NCI-H1436 treated with DMSO at 0.1 percent for 48 hours (cell line): Measurements from ENCODE around the gene TP53RK.

ENCODE experiments used
- DNase-seq: peaks from one replicate; lab custom pipeline; 2025; lab: John Stamatoyannopoulos, UW

Gene TP53RK

DNA sequence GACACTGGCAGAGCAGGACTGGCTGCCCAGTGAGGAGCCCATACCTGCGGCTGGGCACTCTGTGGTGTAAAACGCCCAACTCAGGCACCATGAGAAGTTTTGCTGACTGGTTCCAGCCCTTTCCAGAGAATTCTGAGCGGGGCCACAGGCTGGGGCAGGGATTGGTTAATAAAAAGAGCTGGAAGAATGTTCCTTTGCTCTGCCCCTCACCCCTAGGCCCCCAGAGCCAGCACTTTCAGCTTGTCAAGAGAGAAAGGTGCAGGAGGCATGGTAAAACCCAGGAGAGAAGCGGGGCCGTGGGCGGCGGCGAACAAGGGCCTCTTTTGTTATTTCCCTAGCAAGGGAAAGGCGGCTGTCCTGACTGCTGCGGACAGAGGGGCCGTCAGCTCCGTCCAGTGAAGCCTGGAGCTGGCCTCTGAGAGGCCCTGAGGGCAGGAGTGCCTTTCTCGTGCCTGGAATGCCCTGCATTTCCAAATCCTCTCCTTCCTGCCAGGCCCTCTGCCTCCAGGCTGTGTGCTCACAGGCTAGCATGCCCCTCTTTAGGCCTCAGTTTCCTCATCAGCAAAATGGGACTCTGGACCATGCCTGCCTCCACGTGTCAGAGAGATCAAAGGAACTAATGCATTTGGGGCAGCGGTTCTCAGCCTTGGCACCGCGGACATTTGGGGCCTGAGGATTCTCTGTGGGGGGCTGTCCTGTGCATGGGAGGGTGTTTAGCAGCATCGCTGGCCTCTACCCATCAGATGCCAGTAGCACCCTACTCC is 50.9 kb downstream of the TP53RK start:
- DNase-seq = no peak

DNA sequence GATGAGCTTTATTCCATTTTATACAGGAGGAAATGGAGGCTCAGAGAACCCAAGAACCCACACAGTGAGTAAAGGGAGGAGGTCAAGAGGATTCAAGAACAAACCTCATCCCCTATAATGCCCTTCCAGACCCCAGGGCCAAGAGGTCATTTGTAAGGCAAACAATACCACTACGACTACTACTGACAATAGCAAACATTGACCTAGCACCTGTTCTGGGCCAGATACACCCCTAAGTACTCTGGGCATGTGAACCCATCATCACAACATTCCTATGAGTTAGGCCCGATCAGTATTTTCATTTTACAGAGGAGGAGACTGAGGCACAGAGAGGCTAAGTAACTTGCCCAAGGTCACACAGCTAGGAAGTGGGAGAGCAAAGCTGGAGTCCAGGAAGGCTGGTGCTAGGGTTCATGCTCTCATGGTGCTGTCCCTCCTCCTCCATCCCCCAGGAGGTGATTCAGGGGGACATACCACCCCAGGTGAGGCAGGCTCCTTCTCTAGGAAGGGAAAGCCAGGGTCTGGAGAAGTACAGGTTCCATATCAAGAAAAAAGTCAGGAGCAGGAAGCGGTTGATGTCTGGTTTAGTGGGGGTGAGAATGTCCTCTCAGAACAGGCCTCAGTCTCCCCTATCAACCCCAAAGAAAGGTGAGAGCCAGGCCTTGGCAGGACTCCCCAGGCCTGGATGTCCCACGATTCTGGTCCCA is 51.7 kb downstream of the TP53RK start:
- DNase-seq = no peak

DNA sequence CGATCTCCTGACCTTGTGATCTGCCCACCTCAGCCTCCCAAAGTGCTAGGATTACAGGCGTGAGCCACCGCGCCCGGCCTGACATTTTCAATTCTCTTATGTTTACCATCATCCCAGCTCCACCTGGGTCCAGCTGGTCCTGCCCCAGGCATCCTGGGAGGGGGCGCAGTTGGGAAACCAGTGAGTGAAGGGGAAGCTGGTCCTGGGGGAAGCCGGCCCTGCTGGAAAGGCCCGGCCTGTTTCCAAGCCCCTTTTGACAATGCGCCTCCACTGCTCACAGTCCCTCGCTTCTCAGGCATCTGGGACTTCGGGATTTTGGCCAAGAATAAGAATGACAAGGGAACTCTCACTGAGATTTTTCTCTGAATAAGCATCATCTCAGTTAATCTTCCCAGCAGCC is 52.2 kb downstream of the TP53RK start:
- DNase-seq = no peak

DNA sequence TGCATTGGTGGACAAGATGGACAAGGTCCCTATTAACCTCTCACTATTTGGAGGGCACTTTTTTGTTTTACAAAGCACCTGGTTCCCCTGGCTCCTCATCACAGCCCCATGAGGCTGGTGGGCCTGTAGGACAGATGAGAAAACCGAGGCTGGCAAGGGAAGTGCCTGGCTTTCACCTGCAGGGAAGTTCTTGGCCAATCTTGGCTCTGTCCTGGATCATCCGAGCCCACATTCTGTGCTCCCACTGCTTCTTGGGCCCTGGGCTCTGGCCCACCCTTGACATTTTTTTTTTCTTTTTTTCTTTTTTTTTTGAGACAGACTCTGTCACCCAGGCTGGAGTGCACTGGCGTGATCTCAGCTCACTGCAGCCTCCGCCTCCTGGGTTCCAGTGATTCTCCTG is 52.7 kb downstream of the TP53RK start:
- no peak for DNase-seq

DNA sequence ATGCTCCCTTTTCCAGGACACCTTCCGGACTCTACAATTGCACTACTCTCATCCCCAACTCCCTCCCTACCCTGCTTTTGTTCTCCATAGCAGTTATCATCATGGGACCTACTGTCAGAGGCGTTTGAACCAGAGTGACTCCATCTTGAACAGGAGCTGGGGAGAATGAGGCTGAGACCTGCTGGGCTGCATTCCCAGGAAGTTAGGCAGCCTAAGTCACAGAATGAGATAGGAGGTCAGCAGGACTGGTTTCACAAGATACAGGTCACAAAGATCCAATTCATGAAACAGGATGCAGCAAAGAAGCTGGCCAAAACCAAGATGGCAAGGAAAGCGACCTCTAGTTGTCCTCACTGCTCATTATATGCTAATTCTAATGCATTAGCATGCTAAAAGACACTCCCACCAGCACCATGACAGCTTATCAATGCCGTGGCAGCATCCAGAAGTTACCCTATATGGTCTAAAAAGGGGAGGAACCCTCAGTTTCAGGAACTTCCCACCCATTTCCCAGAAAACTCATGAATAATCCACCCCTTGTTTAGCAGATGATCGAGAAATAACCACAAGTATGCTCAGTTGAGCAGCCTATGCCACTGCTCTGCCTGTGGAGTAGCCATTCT is 53.6 kb downstream of the TP53RK start:
- DNase-seq = no peak

DNA sequence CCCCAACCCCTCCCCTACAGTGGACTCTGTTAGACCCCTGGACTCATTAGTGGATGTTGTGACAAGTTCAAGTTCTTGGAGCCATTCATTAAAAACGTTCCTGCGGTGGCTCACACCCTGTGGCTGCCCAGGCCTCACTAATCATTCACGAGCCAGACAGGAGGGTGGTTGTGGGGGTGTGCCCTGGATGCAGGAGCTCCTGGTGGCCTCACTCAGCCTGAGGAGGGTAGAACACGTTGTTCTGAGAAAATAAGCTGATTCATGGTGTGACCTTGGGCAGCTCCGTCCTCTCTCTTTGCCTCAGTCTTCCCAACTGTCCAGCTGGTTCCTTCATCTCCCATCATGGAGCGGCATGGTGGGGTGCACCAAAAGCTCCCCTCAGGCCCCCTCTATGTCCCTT is 54.7 kb downstream of the TP53RK start:
- DNase-seq = no peak
